ENCODE data around the gene LCMT1. TPM values are rescaled to one million over a fixed set of nuclear protein-coding genes. Genes with fewer than 3 reads are reported as not detected.
"Not testable (repeated sequence)": the region's sequence is repeated elsewhere in the genome, so short reads cannot be mapped to it uniquely, and the experiment has no call there.

LCMT1 gene
- total RNA-seq, 1 experiment from 2014 or later = 31.0 TPM

DNA sequence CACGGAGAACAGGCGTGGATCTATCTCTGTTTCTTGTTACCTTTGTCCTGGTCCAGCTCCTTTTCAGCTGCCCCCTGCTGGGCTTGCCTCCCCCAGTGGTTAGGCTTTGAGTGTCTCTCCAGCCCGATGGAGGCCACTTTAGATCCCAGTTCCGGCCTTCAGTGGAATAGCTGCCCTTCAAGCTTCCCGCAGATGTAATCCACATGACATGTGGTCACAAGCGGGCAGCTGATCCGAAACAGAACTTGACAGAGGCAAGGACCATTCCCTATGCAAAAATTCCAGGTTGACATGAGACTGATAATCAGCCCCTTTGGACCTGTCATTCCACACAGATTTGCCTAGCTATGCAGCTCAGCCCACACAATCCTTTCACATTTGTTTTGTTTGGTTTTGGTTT lies 64.6 kb downstream of the LCMT1 start:
- DNase-seq (no peak), ATAC-seq (no peak)
- Histone ChIP-seq H3K9me2 (replicated peaks; ENCODE audit: low read length) (no peaks in the 10 kb centered on the region), H3K36me3 (ENCODE audit: low read depth, low read length) (no peaks in the 10 kb centered on the region), H4K20me1 (ENCODE audit: low read length) (no peaks in the 10 kb centered on the region), H3K9ac (ENCODE audit: low read length) (no peak overlapping the region), H3K4me1 (ENCODE audit: insufficient read depth, low read length) (no peaks in the 10 kb centered on the region), H3K9me3 (ENCODE audit: low read length) (no peaks in the 10 kb centered on the region), H3K27me3 (ENCODE audit: low read length) (no peaks in the 10 kb centered on the region), H3K27ac (ENCODE audit: low read length) (no peak overlapping the region), H3K4me2 (ENCODE audit: low read length) (no peak overlapping the region), H3K4me3 (ENCODE audit: low read length) (no peak overlapping the region), H3F3A (ENCODE audit: low read length, unreplicated experiment) (no peaks in the 10 kb centered on the region), H3K79me2 (ENCODE audit: low read length) (no peaks in the 10 kb centered on the region), H2AFZ (ENCODE audit: low read length) (no peak overlapping the region)
- TF ChIP-seq, protein P1, sequence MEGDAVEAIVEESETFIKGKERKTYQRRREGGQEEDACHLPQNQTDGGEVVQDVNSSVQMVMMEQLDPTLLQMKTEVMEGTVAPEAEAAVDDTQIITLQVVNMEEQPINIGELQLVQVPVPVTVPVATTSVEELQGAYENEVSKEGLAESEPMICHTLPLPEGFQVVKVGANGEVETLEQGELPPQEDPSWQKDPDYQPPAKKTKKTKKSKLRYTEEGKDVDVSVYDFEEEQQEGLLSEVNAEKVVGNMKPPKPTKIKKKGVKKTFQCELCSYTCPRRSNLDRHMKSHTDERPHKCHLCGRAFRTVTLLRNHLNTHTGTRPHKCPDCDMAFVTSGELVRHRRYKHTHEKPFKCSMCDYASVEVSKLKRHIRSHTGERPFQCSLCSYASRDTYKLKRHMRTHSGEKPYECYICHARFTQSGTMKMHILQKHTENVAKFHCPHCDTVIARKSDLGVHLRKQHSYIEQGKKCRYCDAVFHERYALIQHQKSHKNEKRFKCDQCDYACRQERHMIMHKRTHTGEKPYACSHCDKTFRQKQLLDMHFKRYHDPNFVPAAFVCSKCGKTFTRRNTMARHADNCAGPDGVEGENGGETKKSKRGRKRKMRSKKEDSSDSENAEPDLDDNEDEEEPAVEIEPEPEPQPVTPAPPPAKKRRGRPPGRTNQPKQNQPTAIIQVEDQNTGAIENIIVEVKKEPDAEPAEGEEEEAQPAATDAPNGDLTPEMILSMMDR (conservative IDR thresholded peaks at IDR 0.05; ENCODE audit: low read depth, low read length) = no peak
- TF ChIP-seq EZH2 (IDR thresholded peaks at IDR 0.05; ENCODE audit: low read length, unreplicated experiment) = no peak
- no peak for TF ChIP-seq EZH2phosphoT487 (IDR thresholded peaks at IDR 0.05; ENCODE audit: borderline replicate concordance, low read length)
- CTCF ChIA-PET = no interaction called here
- no TSS peak for BruUV-seq (replicated peaks)
- intact Hi-C loops (cut with micrococcal nuclease) = no loop called here
- POLR2A ChIA-PET (ENCODE audit: unreplicated experiment) = no interaction called here

DNA sequence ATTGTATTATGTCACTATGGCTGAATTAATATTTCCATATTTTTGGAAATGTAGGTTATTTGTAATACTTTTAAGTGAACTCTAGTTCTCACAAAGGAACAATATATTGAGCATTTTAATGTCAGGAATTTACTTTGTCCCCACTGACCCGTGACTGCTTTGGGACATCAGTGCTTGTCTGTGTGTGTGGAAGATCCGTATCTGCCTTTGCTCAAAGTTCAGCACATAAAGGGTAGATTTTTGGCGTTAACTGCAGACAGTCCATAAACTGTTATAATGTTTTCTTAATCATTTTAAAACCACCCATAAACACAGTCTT lies 65.9 kb downstream of the LCMT1 start:
- POLR2A ChIA-PET (ENCODE audit: unreplicated experiment) = no interaction called here
- no peaks in the 10 kb centered on the region for H3K4me1 ChIP-seq (ENCODE audit: insufficient read depth, low read length)
- no peaks in the 10 kb centered on the region for H3F3A ChIP-seq (ENCODE audit: low read length, unreplicated experiment)
- H3K9ac ChIP-seq (ENCODE audit: low read length) = no peak overlapping the region
- intact Hi-C loops (cut with micrococcal nuclease) = no loop called here
- H3K4me3 ChIP-seq (ENCODE audit: low read length) = no peak overlapping the region
- H2AFZ ChIP-seq (ENCODE audit: low read length) = no peak overlapping the region
- no peak for DNase-seq
- BruUV-seq (replicated peaks) = no TSS peak
- no peaks in the 10 kb centered on the region for H3K9me2 ChIP-seq (replicated peaks; ENCODE audit: low read length)
- no peaks in the 10 kb centered on the region for H4K20me1 ChIP-seq (ENCODE audit: low read length)
- no peak for ATAC-seq
- H3K4me2 ChIP-seq (ENCODE audit: low read length) = no peak overlapping the region
- no peaks in the 10 kb centered on the region for H3K27me3 ChIP-seq (ENCODE audit: low read length)
- TF ChIP-seq, protein P1 (conservative IDR thresholded peaks at IDR 0.05; ENCODE audit: low read depth, low read length) = no peak
- no peak for TF ChIP-seq EZH2phosphoT487 (IDR thresholded peaks at IDR 0.05; ENCODE audit: borderline replicate concordance, low read length)
- TF ChIP-seq EZH2 (IDR thresholded peaks at IDR 0.05; ENCODE audit: low read length, unreplicated experiment) = no peak
- CTCF ChIA-PET = no interaction called here
- H3K27ac ChIP-seq (ENCODE audit: low read length) = no peak overlapping the region
- no peaks in the 10 kb centered on the region for H3K9me3 ChIP-seq (ENCODE audit: low read length)
- no peaks in the 10 kb centered on the region for H3K36me3 ChIP-seq (ENCODE audit: low read depth, low read length)
- H3K79me2 ChIP-seq (ENCODE audit: low read length) = no peaks in the 10 kb centered on the region

DNA sequence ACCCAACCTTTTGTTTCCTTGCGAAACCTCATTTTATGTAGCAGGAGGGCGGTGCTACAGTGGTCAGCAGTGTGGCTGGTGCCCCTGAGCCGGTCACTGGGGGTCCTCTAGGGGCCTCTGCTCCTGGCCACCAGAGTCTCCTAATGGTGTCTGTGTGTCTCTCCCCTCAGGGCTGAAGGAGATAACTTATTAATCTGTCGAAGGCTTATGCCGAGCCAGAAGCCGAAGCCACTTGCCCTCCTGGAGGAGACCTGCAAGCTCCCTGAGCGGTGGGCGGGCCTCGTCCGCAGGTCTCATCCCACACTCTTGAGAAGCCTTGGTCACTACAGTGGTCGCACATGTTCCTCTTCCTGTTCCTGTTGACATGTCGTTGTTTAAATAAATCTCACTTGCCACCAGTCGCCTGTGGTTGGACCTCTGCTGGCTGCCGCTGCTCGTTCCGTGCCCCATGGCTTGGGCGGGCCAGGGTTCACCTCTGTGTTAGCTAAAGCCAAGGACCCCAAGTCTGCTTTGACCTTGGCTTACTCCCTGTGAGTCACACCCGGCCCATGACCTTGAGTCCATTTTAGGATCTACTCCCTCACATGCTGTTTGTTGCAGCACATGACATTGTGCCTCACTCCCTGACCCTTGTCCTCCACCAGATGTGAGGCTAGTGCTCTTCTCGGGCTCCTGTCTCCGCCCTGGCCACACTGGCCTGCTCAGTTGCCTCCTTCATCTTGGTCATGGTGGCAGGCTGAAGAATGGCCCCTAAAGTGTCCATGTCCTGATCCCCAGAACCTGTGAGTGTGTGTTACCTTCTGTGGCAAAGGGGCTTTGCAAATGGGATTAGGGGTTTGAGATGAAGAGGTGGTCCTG lies 66.5 kb downstream of the LCMT1 start:
- Histone ChIP-seq H3K4me3 (ENCODE audit: low read length) (no peak overlapping the region), H3K79me2 (ENCODE audit: low read length) (no peaks in the 10 kb centered on the region), H3K27ac (ENCODE audit: low read length) (no peak overlapping the region), H3K27me3 (ENCODE audit: low read length) (no peaks in the 10 kb centered on the region), H3K9ac (ENCODE audit: low read length) (no peak overlapping the region), H3F3A (ENCODE audit: low read length, unreplicated experiment) (no peaks in the 10 kb centered on the region), H4K20me1 (ENCODE audit: low read length) (no peaks in the 10 kb centered on the region), H3K9me3 (ENCODE audit: low read length) (no peaks in the 10 kb centered on the region), H2AFZ (ENCODE audit: low read length) (no peak overlapping the region), H3K9me2 (replicated peaks; ENCODE audit: low read length) (no peaks in the 10 kb centered on the region), H3K4me1 (ENCODE audit: insufficient read depth, low read length) (no peaks in the 10 kb centered on the region), H3K4me2 (ENCODE audit: low read length) (no peak overlapping the region), H3K36me3 (ENCODE audit: low read depth, low read length) (no peaks in the 10 kb centered on the region)
- no peak for DNase-seq
- ChIA-PET CTCF (no interaction called here), POLR2A (ENCODE audit: unreplicated experiment) (no interaction called here)
- intact Hi-C loops (cut with micrococcal nuclease) = no loop called here
- TF ChIP-seq EZH2phosphoT487 (IDR thresholded peaks at IDR 0.05; ENCODE audit: borderline replicate concordance, low read length) = no peak
- no peak for TF ChIP-seq EZH2 (IDR thresholded peaks at IDR 0.05; ENCODE audit: low read length, unreplicated experiment)
- TF ChIP-seq, protein P1 (conservative IDR thresholded peaks at IDR 0.05; ENCODE audit: low read depth, low read length) = no peak
- ATAC-seq = no peak
- no TSS peak for BruUV-seq (replicated peaks)

DNA sequence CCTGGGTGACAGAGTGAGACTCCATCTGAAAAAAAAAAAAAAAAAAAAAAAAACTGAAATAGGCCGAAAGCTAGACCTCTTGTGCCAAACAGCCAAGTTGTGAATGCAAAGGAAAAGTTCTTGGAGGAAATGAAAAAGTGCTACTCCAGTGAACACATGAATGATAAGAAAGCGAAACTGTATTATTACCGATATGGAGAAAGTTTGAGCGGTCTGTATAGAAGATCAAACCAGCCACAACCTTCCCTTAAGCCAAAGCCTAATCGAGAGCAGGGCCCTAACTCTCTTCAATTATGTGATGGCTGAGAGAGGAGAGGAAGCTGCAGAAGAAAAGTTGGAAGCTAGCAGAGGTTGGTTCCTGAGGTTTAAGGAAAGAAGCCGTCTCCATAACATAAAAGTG lies 69.7 kb downstream of the LCMT1 start:
- H3F3A ChIP-seq (ENCODE audit: low read length, unreplicated experiment); ATAC-seq; H3K4me1 ChIP-seq (ENCODE audit: insufficient read depth, low read length); CTCF ChIA-PET; POLR2A ChIA-PET (ENCODE audit: unreplicated experiment); H3K9ac ChIP-seq (ENCODE audit: low read length); H4K20me1 ChIP-seq (ENCODE audit: low read length); H3K9me3 ChIP-seq (ENCODE audit: low read length); intact Hi-C loops (cut with micrococcal nuclease); H3K27me3 ChIP-seq (ENCODE audit: low read length); H3K4me2 ChIP-seq (ENCODE audit: low read length); DNase-seq; H3K36me3 ChIP-seq (ENCODE audit: low read depth, low read length); H2AFZ ChIP-seq (ENCODE audit: low read length); H3K9me2 ChIP-seq (replicated peaks; ENCODE audit: low read length); H3K4me3 ChIP-seq (ENCODE audit: low read length); BruUV-seq (replicated peaks); H3K79me2 ChIP-seq (ENCODE audit: low read length); H3K27ac ChIP-seq (ENCODE audit: low read length): not testable (repeated sequence)
